Thyroid gland (tissue), 4 donors: ENCODE data around the gene CACNA2D3.

Experiments
- POLR2A ChIP-seq, 2 donors: fragments of 450-650 bp; IDR thresholded peaks; one replicate each; pipeline ENCODE4 v1.6.1; 2017; ENCODE audit warnings: antibody characterized with exemption in 2 of 2, mild to moderate bottlenecking in 2 of 2, moderate library complexity in 1 of 2
- TF ChIP-seq, protein P1 (sequence below), 6 experiments: fragments of 200-600 bp in 3 of 6; fragments of 450-650 bp in 3 of 6; sonication (generic) in 3 of 6; IDR thresholded peaks; one replicate each; pipeline ENCODE4 v1.5.1; 2016 to 2019; ENCODE audit warnings: antibody characterized with exemption in 6 of 6, mild to moderate bottlenecking in 2 of 6, inconsistent platforms in 1 of 6, moderate library complexity in 1 of 6

DNA sequence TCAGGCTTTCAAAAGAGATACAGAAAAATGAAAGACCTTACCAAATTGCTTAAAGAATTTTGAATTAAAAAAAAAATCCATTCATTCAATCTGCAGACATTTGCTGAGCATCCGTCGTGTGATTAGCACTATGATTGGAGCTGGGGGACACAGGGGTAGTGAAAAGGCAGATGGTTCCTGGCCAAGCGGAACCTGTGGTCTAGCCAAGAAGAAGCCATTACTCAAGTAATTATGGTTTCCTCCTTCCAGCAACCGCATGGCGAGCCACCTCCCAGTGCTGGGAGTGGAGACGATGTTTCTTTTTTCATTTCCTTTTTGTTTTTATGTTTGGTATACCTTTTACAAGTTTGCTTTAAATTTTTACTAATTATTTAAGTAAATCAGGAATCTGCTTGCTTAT lies 140.2 kb downstream of the CACNA2D3 start:
- TF ChIP-seq POLR2A (IDR thresholded peaks at IDR 0.05): no peak
- TF ChIP-seq, protein P1, sequence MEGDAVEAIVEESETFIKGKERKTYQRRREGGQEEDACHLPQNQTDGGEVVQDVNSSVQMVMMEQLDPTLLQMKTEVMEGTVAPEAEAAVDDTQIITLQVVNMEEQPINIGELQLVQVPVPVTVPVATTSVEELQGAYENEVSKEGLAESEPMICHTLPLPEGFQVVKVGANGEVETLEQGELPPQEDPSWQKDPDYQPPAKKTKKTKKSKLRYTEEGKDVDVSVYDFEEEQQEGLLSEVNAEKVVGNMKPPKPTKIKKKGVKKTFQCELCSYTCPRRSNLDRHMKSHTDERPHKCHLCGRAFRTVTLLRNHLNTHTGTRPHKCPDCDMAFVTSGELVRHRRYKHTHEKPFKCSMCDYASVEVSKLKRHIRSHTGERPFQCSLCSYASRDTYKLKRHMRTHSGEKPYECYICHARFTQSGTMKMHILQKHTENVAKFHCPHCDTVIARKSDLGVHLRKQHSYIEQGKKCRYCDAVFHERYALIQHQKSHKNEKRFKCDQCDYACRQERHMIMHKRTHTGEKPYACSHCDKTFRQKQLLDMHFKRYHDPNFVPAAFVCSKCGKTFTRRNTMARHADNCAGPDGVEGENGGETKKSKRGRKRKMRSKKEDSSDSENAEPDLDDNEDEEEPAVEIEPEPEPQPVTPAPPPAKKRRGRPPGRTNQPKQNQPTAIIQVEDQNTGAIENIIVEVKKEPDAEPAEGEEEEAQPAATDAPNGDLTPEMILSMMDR (IDR thresholded peaks at IDR 0.05): no peak
